GM12874 (cell line): ENCODE data around the gene ZNF417.

ENCODE experiments used
- TF ChIP-seq, protein P1 (sequence below): IDR thresholded peaks from 2 replicates; pipeline ENCODE4 v1.5.1; 2011; ENCODE audit warnings: low read depth, mild to moderate bottlenecking, control low read depth, low read length, moderate library complexity; ENCODE audit not compliant: insufficient read depth

The ZNF417 gene

DNA sequence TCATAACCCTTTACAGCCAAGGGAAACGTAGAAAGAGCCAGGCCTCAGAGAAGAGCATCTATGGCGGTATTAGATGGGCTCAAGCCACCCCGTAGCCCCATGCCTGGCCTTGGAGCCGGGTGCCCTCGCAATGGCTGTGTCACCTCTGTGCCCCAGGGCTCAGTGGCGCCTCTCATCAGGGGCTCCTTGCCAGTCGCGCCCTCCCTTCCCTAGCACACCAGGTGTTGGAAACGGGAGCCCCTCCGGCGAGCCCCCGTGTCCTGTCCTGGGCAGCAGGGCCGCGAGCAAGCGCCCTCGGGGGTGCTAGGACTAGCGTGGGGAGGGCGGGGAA, 30.7 kb upstream of the ZNF417 start:
- TF ChIP-seq, protein P1, sequence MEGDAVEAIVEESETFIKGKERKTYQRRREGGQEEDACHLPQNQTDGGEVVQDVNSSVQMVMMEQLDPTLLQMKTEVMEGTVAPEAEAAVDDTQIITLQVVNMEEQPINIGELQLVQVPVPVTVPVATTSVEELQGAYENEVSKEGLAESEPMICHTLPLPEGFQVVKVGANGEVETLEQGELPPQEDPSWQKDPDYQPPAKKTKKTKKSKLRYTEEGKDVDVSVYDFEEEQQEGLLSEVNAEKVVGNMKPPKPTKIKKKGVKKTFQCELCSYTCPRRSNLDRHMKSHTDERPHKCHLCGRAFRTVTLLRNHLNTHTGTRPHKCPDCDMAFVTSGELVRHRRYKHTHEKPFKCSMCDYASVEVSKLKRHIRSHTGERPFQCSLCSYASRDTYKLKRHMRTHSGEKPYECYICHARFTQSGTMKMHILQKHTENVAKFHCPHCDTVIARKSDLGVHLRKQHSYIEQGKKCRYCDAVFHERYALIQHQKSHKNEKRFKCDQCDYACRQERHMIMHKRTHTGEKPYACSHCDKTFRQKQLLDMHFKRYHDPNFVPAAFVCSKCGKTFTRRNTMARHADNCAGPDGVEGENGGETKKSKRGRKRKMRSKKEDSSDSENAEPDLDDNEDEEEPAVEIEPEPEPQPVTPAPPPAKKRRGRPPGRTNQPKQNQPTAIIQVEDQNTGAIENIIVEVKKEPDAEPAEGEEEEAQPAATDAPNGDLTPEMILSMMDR, result no peak

DNA sequence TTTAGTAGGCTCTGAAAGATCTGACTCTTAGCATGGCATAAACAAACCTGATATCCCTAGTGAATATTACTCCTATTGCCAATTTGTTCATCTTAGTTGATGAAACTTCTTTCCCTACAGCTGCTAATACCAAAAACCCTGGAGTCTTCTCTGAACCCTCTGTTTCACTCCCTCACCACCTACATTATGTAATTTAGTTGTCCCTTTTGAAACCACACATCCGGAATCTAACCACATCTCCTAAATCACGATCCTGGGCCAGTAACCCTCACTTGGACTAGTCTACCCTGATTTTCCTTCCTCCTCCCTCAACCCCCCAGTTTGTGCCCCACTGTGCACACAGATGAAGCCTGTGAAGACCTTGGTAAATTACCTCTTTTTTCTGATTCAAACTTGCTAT, 29.9 kb upstream of the ZNF417 start:
- TF ChIP-seq, protein P1, result no peak

DNA sequence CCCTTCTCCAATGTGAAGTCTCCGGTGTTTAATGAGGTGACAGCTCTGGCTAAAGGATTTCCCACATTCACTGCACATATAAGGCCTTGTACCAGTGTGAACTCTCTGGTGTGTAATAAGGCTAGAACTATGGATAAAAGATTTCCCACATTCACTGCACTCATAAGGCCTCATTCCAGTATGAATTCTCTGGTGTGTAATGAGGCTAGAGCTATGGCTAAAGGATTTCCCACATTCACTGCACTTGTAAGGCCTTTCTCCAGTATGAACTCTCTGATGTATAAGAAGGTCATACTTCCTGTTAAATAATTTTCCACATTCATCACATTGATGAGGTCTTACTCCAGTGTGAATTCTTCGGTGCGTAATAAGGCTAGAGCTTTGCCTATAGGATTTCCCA, 25.2 kb upstream of the ZNF417 start:
- TF ChIP-seq, protein P1, result no peak

DNA sequence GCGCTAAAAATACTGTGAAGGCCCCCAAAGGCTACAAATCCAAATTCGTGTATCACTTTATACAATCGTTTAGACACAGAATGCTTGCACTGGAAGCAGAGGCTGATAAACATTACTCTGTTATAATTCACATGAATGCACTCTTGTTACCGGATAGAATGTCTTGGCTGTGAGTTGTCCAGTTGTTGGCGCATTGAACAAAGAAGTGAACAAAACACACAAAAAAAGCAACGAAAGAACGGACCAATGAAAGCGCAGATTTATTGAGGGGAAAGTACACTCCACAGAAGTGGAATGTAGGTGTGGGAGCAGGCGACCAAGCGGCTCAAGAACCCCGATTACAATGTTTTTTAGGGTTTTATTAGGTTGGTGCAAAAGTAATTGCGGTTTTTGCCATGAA, 19.3 kb upstream of the ZNF417 start:
- TF ChIP-seq, protein P1, result no peak

DNA sequence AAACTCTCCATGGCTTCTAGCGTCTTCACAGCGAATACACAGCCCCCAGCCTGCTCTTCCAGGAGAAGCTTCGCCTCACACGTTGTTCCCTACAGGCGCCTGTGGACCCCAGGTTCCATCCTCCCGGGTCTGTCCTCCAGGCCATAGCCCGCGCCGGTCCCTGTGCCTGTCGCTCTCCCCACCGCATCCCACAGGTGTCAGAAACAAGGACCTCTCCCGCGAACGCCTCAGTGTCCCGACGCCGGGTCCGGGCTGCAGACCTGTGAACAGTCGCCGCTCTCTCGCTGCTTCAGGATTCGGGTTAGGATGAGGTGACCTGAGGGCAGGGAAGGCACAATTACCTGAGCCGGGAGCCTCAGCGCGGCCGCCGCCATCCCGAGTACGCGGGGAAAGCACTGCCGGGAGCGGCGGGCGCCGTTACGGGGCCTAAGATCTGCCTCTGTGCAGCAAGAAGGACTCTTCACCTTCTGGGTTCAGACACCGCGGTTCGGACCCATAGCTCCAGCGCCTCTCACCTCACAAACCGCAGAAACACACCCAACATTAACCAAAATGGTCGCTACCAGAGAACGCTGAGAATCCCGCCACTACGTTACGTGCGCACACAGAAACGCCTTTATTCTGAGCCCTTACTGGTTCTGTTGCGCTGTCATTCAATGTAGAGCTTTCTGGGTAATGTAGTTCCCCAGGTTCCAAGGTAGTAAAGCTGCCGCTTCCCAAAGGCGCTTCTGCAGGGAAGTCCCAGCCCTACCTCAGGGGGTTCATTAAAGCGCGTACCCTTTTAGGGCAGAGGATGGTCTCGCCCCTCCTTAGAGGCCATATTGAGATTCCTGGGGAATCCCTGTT, 18.7 kb upstream of the ZNF417 start, which contains the start of gene ZNF418:
Gene ZNF418 (minus strand): TSS at position 583 of the 846 bp plus-strand sequence. CDS start 1,580 bp downstream, outside the sequence.
- TF ChIP-seq, protein P1, result no peak

DNA sequence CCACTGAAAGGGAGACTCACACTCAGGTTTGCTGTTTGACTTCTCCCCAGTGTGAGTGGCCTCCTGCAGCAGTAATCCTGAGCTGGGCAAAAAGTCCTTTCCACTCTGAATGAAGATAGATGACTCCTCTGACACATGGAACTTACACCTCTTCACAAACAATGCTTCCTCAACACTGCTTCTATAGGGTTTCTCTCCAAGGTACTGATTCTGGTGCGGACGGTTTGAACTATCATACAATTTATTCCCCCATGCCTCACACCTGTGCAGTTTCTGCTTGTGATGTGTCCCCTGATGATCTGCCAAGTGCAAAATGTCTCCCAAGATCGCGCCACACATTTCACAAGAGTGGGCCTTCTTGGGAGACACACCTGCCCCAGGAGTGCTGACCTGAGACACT, 11.2 kb upstream of the ZNF417 start:
- TF ChIP-seq, protein P1, result no peak

DNA sequence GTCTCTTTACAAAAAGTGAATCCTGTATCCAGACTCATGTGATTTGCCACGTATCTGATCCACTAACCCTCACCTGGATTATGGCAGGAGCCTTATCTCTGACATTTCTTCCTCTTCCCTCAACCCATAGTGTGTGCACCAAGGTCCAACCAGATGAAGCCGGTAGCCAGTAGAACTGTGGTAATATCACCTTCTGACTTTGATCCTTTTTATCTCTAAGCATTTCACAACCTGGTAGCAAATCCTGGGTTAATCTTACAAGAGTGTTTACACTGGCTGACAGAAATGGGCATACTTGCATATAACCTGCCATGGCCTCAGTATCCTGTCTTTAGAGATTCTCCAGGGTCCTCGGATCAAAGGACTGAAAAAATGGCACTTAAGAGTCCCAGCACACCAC, 1.9 kb downstream of the ZNF417 start:
- TF ChIP-seq, protein P1, result no peak

DNA sequence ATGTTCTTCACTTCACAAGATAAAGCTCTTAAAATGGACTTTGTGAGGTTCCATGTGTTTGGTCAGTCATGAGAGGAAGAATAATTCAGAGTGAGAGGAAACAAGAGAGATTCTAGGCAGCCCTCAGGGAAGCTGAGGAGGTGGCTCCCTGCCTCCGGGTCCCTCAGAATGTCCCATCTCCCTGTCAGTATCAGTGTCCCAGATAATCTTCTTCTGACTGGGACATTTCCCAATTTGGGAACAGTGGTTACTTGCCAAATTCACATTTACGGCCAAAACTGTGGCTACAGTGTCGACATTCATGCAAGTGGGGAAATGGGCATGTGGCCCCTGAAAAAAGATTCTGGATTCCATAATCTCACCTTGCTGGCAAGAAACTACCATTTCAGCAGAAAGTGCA, 9.0 kb downstream of the ZNF417 start:
- TF ChIP-seq, protein P1, result no peak
